Neural cell (in vitro differentiated cells): ENCODE measurements around the gene NINL.

Experiments used
- EP300 ChIP-seq: fragments of 450-650 bp; conservative IDR thresholded peaks from 2 replicates; pipeline ENCODE4 v1.6.1; 2014; ENCODE audit warnings: antibody characterized with exemption, mild to moderate bottlenecking, moderate library complexity; ENCODE audit not compliant: poor library complexity, severe bottlenecking
- EZH2 ChIP-seq: fragments of 200-600, 300-800 bp; shearing (Covaris generic), sonication (generic); IDR thresholded peaks from 2 replicates; pipeline ENCODE4 v1.6.1; 2014; ENCODE audit warnings: antibody characterized with exemption, low read length, borderline replicate concordance, mild to moderate bottlenecking; ENCODE audit not compliant: insufficient read depth, poor library complexity, severe bottlenecking
- MXI1 ChIP-seq: fragments of 450-650 bp; conservative IDR thresholded peaks from 2 replicates; pipeline ENCODE4 v1.6.1; 2014; ENCODE audit warnings: antibody characterized with exemption, mild to moderate bottlenecking; ENCODE audit not compliant: poor library complexity, severe bottlenecking
- POLR2AphosphoS5 ChIP-seq: IDR thresholded peaks from 2 replicates; pipeline ENCODE4 v1.6.1; 2012
- RAD21 ChIP-seq: fragments of 450-650 bp; conservative IDR thresholded peaks from 2 replicates; pipeline ENCODE4 v1.6.1; 2014; ENCODE audit warnings: antibody characterized with exemption, mild to moderate bottlenecking, moderate library complexity
- SMC3 ChIP-seq: fragments of 450-650 bp; conservative IDR thresholded peaks from 2 replicates; pipeline ENCODE4 v1.6.1; 2014; ENCODE audit warnings: antibody characterized with exemption, mild to moderate bottlenecking, moderate library complexity; ENCODE audit not compliant: poor library complexity
- TAF1 ChIP-seq: IDR thresholded peaks from 2 replicates; pipeline ENCODE4 v1.6.1; 2012; ENCODE audit warnings: low read depth
- TF ChIP-seq, protein P1 (sequence below): fragments of 450-650 bp; IDR thresholded peaks from 2 replicates; pipeline ENCODE4 v1.5.1; 2014; ENCODE audit warnings: antibody characterized with exemption, mild to moderate bottlenecking, moderate library complexity; ENCODE audit not compliant: poor library complexity, severe bottlenecking
- TF ChIP-seq, protein P2 (sequence below): IDR thresholded peaks from 2 replicates; pipeline ENCODE4 v1.6.1; 2012; ENCODE audit warnings: borderline replicate concordance

- no peak for TF ChIP-seq EZH2
- no peak for TF ChIP-seq POLR2AphosphoS5
- no peak for TF ChIP-seq TAF1
- TF ChIP-seq EP300, result no peak
- TF ChIP-seq, protein P1, sequence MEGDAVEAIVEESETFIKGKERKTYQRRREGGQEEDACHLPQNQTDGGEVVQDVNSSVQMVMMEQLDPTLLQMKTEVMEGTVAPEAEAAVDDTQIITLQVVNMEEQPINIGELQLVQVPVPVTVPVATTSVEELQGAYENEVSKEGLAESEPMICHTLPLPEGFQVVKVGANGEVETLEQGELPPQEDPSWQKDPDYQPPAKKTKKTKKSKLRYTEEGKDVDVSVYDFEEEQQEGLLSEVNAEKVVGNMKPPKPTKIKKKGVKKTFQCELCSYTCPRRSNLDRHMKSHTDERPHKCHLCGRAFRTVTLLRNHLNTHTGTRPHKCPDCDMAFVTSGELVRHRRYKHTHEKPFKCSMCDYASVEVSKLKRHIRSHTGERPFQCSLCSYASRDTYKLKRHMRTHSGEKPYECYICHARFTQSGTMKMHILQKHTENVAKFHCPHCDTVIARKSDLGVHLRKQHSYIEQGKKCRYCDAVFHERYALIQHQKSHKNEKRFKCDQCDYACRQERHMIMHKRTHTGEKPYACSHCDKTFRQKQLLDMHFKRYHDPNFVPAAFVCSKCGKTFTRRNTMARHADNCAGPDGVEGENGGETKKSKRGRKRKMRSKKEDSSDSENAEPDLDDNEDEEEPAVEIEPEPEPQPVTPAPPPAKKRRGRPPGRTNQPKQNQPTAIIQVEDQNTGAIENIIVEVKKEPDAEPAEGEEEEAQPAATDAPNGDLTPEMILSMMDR, result no peak
- no peak for TF ChIP-seq MXI1
- TF ChIP-seq RAD21, result no peak
- TF ChIP-seq SMC3, result no peak
- TF ChIP-seq, protein P2, sequence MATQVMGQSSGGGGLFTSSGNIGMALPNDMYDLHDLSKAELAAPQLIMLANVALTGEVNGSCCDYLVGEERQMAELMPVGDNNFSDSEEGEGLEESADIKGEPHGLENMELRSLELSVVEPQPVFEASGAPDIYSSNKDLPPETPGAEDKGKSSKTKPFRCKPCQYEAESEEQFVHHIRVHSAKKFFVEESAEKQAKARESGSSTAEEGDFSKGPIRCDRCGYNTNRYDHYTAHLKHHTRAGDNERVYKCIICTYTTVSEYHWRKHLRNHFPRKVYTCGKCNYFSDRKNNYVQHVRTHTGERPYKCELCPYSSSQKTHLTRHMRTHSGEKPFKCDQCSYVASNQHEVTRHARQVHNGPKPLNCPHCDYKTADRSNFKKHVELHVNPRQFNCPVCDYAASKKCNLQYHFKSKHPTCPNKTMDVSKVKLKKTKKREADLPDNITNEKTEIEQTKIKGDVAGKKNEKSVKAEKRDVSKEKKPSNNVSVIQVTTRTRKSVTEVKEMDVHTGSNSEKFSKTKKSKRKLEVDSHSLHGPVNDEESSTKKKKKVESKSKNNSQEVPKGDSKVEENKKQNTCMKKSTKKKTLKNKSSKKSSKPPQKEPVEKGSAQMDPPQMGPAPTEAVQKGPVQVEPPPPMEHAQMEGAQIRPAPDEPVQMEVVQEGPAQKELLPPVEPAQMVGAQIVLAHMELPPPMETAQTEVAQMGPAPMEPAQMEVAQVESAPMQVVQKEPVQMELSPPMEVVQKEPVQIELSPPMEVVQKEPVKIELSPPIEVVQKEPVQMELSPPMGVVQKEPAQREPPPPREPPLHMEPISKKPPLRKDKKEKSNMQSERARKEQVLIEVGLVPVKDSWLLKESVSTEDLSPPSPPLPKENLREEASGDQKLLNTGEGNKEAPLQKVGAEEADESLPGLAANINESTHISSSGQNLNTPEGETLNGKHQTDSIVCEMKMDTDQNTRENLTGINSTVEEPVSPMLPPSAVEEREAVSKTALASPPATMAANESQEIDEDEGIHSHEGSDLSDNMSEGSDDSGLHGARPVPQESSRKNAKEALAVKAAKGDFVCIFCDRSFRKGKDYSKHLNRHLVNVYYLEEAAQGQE, result no peak
These were observed 36.7 kb upstream of the NINL start for GRCh38 chr20:25622049-25622448.
